HG03039 (cell line): ENCODE data around the gene S100PBP.
"Not testable (repeated sequence)": the region's sequence is repeated elsewhere in the genome, so short reads cannot be mapped to it uniquely, and the experiment has no call there.

Experiments used
- ATAC-seq: cut with Tn5 transposase; IDR thresholded peaks from one replicate; pipeline ENCODE4 v1.9.1; 2021; ENCODE audit warnings: mild to moderate bottlenecking, moderate library complexity; ENCODE audit not compliant: unreplicated experiment

Gene S100PBP

DNA sequence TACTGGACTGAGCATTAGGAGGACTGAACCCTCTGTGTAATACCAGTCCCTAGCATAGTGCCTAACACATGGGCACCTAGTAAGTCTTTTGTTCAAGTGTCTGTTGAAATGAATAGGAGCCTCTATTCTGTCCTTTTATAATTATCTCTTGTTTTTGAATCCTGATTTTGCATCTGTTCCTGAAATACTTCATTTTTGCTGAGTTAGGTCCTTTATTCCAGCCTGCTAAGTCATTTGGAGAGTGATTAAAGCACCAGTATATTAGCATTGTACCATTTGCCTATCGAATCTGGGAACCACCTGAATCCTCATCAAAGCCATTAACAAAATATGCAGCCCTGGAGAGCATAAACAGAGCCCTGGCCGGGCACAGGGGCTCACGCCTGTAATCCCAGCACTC, 32.6 kb upstream of the S100PBP start:
- ATAC-seq, result no peak

- ATAC-seq, result no peak
Measured at GRCh38 chr1:32786856-32787255, 30.6 kb upstream of the S100PBP start.

DNA sequence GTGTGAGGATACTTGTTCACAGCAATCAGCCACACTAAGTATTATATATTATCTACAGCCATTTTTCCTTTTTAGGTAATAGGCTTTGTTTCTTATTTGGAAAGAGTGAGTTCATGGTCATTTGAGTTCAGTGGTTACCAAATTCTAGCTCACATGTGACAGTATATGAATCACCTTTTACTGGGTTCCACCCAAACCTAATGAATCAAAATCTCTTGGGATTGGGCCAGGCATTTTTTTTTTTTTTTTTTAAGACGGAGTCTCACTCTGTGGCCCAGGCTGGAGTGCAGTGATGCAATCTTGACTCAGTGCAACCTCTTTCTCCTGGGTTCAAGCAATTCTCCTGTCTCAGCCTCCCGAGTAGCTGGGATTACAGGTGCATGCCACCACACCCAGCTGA, 28.1 kb upstream of the S100PBP start:
- ATAC-seq, result not testable (repeated sequence)

DNA sequence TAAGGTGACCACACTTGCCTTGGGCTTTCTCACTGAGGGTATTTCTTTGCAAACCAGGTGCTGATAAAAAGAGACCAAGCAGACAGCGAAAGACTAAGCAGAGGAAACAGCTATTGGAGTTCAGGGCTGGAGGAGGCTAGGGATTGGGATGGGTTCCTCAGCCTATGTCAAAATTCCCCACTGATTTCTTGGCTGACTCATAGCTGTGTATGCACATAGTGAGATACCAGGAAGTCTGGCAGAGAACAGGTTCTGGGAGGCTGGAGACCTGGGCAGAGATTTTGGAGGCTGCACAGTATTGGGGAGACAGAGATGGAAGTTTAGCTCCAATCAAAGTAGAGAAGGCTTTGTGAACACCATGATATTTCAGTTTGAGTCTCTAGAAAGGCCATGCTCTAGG, 25.6 kb upstream of the S100PBP start:
- no peak for ATAC-seq

- not testable (repeated sequence) for ATAC-seq
Measured at GRCh38 chr1:32795763-32796162, 21.7 kb upstream of the S100PBP start.

- ATAC-seq, result no peak
Measured at GRCh38 chr1:32797456-32797855, 20.0 kb upstream of the S100PBP start.

- no peak for ATAC-seq
Measured at GRCh38 chr1:32798191-32798590, 19.3 kb upstream of the S100PBP start.

GRCh38 chr1:32798679-32799416, 18.6 kb upstream of the S100PBP start:
- no peak for ATAC-seq

- no peak for ATAC-seq
Measured at GRCh38 chr1:32801096-32801715, 16.2 kb upstream of the S100PBP start.

- ATAC-seq, result not testable (repeated sequence)
Measured at GRCh38 chr1:32804460-32804859, 13.0 kb upstream of the S100PBP start.

GRCh38 chr1:32806290-32806689, 11.2 kb upstream of the S100PBP start:
- ATAC-seq, result no peak

- ATAC-seq, result no peak
Measured at GRCh38 chr1:32806910-32807523, 10.4 kb upstream of the S100PBP start.

DNA sequence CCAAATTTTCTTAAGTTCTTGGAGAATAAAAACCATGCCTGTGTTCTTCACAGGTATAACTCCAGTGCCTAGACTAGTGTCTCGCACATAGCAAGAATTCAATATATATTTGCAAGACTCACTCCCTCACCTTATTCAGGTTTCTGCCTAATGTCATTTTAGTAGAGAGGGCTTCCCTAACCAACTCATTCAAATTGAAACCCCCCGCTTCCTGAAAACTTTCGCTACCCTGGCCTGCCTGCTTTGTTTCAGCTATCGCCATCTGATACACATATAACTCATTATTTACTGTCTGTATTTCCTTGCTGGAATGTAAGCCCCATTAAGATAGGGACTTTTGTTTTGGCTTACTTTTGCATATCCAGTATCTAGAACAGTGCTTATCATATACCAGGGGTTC, 8.9 kb upstream of the S100PBP start:
- no peak for ATAC-seq

- no peak for ATAC-seq
Measured at GRCh38 chr1:32810358-32810757, 7.1 kb upstream of the S100PBP start.

DNA sequence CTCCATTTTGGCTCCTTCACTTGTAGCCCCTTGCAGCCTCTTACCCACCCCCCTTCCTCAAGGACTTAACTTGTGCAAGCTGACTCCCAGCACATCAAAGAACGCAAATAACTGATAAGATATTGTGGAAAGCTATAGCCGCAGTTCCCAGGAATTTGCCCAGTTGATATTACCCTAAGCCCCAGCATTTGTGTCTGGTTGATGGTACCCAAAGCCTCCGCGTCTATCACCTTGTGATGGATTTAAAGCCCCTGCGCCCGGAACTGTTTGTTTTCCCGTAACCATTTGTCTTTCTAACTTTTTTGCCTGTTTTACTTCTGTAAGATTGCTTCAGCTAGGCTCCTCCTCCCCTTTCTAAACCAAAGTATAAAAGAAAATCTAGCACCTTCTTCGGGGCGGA, 6.2 kb upstream of the S100PBP start:
- ATAC-seq, result no peak

- ATAC-seq, result no peak
Measured at GRCh38 chr1:32811917-32812316, 5.5 kb upstream of the S100PBP start.

GRCh38 chr1:32813941-32814739, 3.3 kb upstream of the S100PBP start:
- ATAC-seq, result no peak

GRCh38 chr1:32816676-32817158, 736 bp upstream of the S100PBP start:
- ATAC-seq, result peak; percentile 0

- peak; percentile 5 for ATAC-seq
Measured at GRCh38 chr1:32817815-32818786, 648 bp downstream of the S100PBP start.
